ENCODE results near the gene SLC4A3. TPM values are rescaled to one million over a fixed set of nuclear protein-coding genes. Genes with fewer than 3 reads are reported as not detected.

SLC4A3 gene
- polyA plus RNA-seq, 1 experiment = 12.1 TPM

GRCh38 chr2:219636144-219636915 is 8.9 kb downstream of the SLC4A3 start:
- no peak for TF ChIP-seq CTCF (IDR thresholded peaks at IDR 0.05; ENCODE audit: insufficient read depth, low read depth, low read length)
- Histone ChIP-seq H3K4me3 (ENCODE audit: low read depth, low read length) (no peak overlapping the region), H3K27me3 (ENCODE audit: control insufficient read depth, insufficient read depth, low read length) (no peaks in the 10 kb centered on the region), H3K36me3 (ENCODE audit: control insufficient read depth, insufficient read depth, low read length) (peaks cover 9% of the 10 kb centered on the region)
- CTCF ChIA-PET = interaction anchor here (0.6 to 1.3 kb wide), 2 partner anchors 29 to 39 kb away, joined by 3 read pairs; no protein-coding TSS in a partner anchor
- no peak for DNase-seq (ENCODE audit: low read depth)
- POLR2A ChIA-PET = no interaction called here

- Histone ChIP-seq H3K36me3 (ENCODE audit: control insufficient read depth, insufficient read depth, low read length) (peaks cover 9% of the 10 kb centered on the region), H3K27me3 (ENCODE audit: control insufficient read depth, insufficient read depth, low read length) (no peaks in the 10 kb centered on the region), H3K4me3 (ENCODE audit: low read depth, low read length) (no peak overlapping the region)
- DNase-seq (ENCODE audit: low read depth) = no peak
- TF ChIP-seq CTCF (IDR thresholded peaks at IDR 0.05; ENCODE audit: insufficient read depth, low read depth, low read length) = no peak
- CTCF ChIA-PET = interaction anchor here (0.7 to 2.1 kb wide), 7 partner anchors 11 to 108 kb away, joined by 3 to 11 read pairs (median 3); no protein-coding TSS in a partner anchor
- POLR2A ChIA-PET = no interaction called here
Observed at GRCh38 chr2:219636941-219637841, 9.8 kb downstream of the SLC4A3 start.

GRCh38 chr2:219637842-219638185 is 10.4 kb downstream of the SLC4A3 start:
- ChIA-PET CTCF (interaction anchor here (0.7 to 2.1 kb wide), 8 partner anchors 11 to 108 kb away, joined by 3 to 11 read pairs (median 4); no protein-coding TSS in a partner anchor), POLR2A (no interaction called here)
- Histone ChIP-seq H3K36me3 (ENCODE audit: control insufficient read depth, insufficient read depth, low read length) (peaks cover 6% of the 10 kb centered on the region), H3K27me3 (ENCODE audit: control insufficient read depth, insufficient read depth, low read length) (no peaks in the 10 kb centered on the region), H3K4me3 (ENCODE audit: low read depth, low read length) (no peak overlapping the region)
- DNase-seq (ENCODE audit: low read depth) = no peak
- no peak for TF ChIP-seq CTCF (IDR thresholded peaks at IDR 0.05; ENCODE audit: insufficient read depth, low read depth, low read length)

- H3K27me3 ChIP-seq (ENCODE audit: control insufficient read depth, insufficient read depth, low read length) = no peaks in the 10 kb centered on the region
- no peak for DNase-seq (ENCODE audit: low read depth)
- H3K4me3 ChIP-seq (ENCODE audit: low read depth, low read length) = no peak overlapping the region
- CTCF ChIA-PET = interaction anchor here (0.6 to 2.1 kb wide), 11 partner anchors 12 to 206 kb away, joined by 3 to 11 read pairs (median 4); no protein-coding TSS in a partner anchor
- peaks cover 4% of the 10 kb centered on the region; the same call in 1 of the 2 replicates for H3K36me3 ChIP-seq (ENCODE audit: control insufficient read depth, insufficient read depth, low read length)
- peak; percentile 37 for TF ChIP-seq CTCF (IDR thresholded peaks at IDR 0.05; ENCODE audit: insufficient read depth, low read depth, low read length)
- POLR2A ChIA-PET = no interaction called here
Observed at GRCh38 chr2:219638217-219638947, 11.0 kb downstream of the SLC4A3 start.

Data from BJ (cell line).